IMR-90 (cell line): ENCODE results near the gene FAM83E. TPM values are rescaled to one million over a fixed set of nuclear protein-coding genes. Genes with fewer than 3 reads are reported as not detected.
A peak's percentile ranks its signal among the peaks of the same experiment; 100 is the strongest.

Experiments used
- ATAC-seq: fragments of 200-7000 bp; cut with Tn5 transposase; 2 replicates; pipeline ENCODE4 v1.9.1; 2020; ENCODE audit warnings: low read depth, mild to moderate bottlenecking, moderate library complexity
- Bru-seq: library from RNA; stranded (reverse); fragments of 400-500 nt; gene quantifications from one replicate; lab custom pipeline; 2021; lab: Mats Ljungman, UMichigan
- BruChase-seq, 2 experiments: library from RNA; stranded (reverse); fragments of 400-500 nt; gene quantifications; one replicate each; lab custom pipeline; 2021; lab: Mats Ljungman, UMichigan
- BruUV-seq: library from RNA; stranded (reverse); fragments of 400-500 nt; replicated peaks from 2 replicates; lab custom pipeline; 2021; lab: Mats Ljungman, UMichigan
- CTCF ChIA-PET: fragments of 300-600 bp; formaldehyde crosslinking; extraction: SDS; loops from one replicate; lab custom pipeline; 2021; ENCODE audit warnings: antibody characterized with exemption; lab: Yijun Ruan, JAX
- POLR2A ChIA-PET: fragments of 300-600 bp; sonication (Branson Sonifier 250); formaldehyde crosslinking; loops from one replicate; lab custom pipeline; 2022; ENCODE audit warnings: antibody characterized with exemption; ENCODE audit not compliant: unreplicated experiment; lab: Charles Lee
- DNase-seq: peaks from one replicate; pipeline ENCODE4 v3.0.0; 2013
- H2AFZ ChIP-seq: replicated peaks from 2 replicates; pipeline ENCODE3; 2013; ENCODE audit warnings: low read length, mild to moderate bottlenecking; ENCODE audit not compliant: poor library complexity
- H2AK5ac ChIP-seq: 2 replicates; pipeline ENCODE4 v1.6.1; 2013; ENCODE audit warnings: low read depth, low read length, inconsistent platforms
- H2AK9ac ChIP-seq: replicated peaks from 2 replicates; pipeline ENCODE3; 2013; ENCODE audit warnings: mild to moderate bottlenecking, low read depth, low read length, moderate library complexity; ENCODE audit not compliant: poor library complexity
- H2BK120ac ChIP-seq: 2 replicates; pipeline ENCODE4 v1.6.1; 2013; ENCODE audit warnings: low read depth, low read length, inconsistent platforms
- H2BK15ac ChIP-seq: 3 replicates; pipeline ENCODE4 v1.6.1; 2013; ENCODE audit warnings: low read depth, low read length, inconsistent platforms
- H2BK20ac ChIP-seq: 2 replicates; pipeline ENCODE4 v1.6.1; 2013; ENCODE audit warnings: low read depth, mild to moderate bottlenecking, inconsistent platforms, low read length, moderate library complexity
- H2BK5ac ChIP-seq: 2 replicates; pipeline ENCODE4 v1.6.1; 2013; ENCODE audit warnings: mild to moderate bottlenecking, low read depth, low read length, inconsistent platforms; ENCODE audit not compliant: poor library complexity, severe bottlenecking
- H3K14ac ChIP-seq: replicated peaks from 2 replicates; pipeline ENCODE4 v1.6.1; 2013; ENCODE audit warnings: low read depth, low read length, inconsistent platforms
- H3K18ac ChIP-seq: 2 replicates; pipeline ENCODE4 v1.6.1; 2013; ENCODE audit warnings: low read depth, low read length, control low read depth
- H3K23ac ChIP-seq: 2 replicates; pipeline ENCODE4 v1.6.1; 2013; ENCODE audit warnings: low read depth, low read length, inconsistent platforms
- H3K27ac ChIP-seq: 2 replicates; pipeline ENCODE4 v1.5.1; 2013; ENCODE audit warnings: mild to moderate bottlenecking, control low read depth, low read length; ENCODE audit not compliant: insufficient read depth
- H3K27me3 ChIP-seq: 2 replicates; pipeline ENCODE4 v1.6.1; 2013; ENCODE audit warnings: low read length; ENCODE audit not compliant: control insufficient read depth, insufficient read depth
- H3K36me3 ChIP-seq: 2 replicates; pipeline ENCODE4 v1.6.1; 2013; ENCODE audit warnings: low read length, mixed read lengths; ENCODE audit not compliant: control insufficient read depth, insufficient read depth
- H3K4ac ChIP-seq: 2 replicates; pipeline ENCODE4 v1.6.1; 2013; ENCODE audit warnings: low read depth, low read length, inconsistent platforms
- H3K4me1 ChIP-seq: 2 replicates; pipeline ENCODE4 v1.6.1; 2013; ENCODE audit warnings: low read length, mixed read lengths; ENCODE audit not compliant: control insufficient read depth, insufficient read depth
- H3K4me2 ChIP-seq: 2 replicates; pipeline ENCODE4 v1.6.1; 2013; ENCODE audit warnings: low read depth, mild to moderate bottlenecking, control low read depth, low read length, moderate library complexity
- H3K4me3 ChIP-seq: 2 replicates; pipeline ENCODE4 v1.5.1; 2013; ENCODE audit warnings: low read depth, mild to moderate bottlenecking, control low read depth, low read length, moderate library complexity; ENCODE audit not compliant: insufficient read depth
- H3K56ac ChIP-seq: 2 replicates; pipeline ENCODE4 v1.6.1; 2013; ENCODE audit warnings: low read length, inconsistent platforms; ENCODE audit not compliant: insufficient read depth; ENCODE audit errors: extremely low read depth
- H3K79me1 ChIP-seq, 2 experiments: 2 replicates each; pipeline ENCODE4 v1.6.1; 2013; ENCODE audit warnings: low read length in 2 of 2, inconsistent platforms in 1 of 2, low read depth in 1 of 2
- H3K9ac ChIP-seq: 2 replicates; pipeline ENCODE4 v1.6.1; 2013; ENCODE audit warnings: low read depth, low read length, control low read depth
- H3K9me1 ChIP-seq: 2 replicates; pipeline ENCODE4 v1.6.1; 2013; ENCODE audit warnings: low read length, inconsistent platforms; ENCODE audit not compliant: insufficient read depth
- H3K9me3 ChIP-seq: 2 replicates; pipeline ENCODE4 v1.6.1; 2013; ENCODE audit warnings: low read length; ENCODE audit not compliant: control insufficient read depth, insufficient read depth
- H4K20me1 ChIP-seq: 2 replicates; pipeline ENCODE4 v1.6.1; 2013; ENCODE audit warnings: low read length, inconsistent platforms; ENCODE audit not compliant: insufficient read depth
- H4K5ac ChIP-seq: 2 replicates; pipeline ENCODE4 v1.6.1; 2013; ENCODE audit warnings: mild to moderate bottlenecking, low read depth, low read length, control low read depth
- H4K8ac ChIP-seq, 2 experiments: 2 replicates each; pipeline ENCODE4 v1.6.1; 2013; ENCODE audit warnings: low read depth in 2 of 2, low read length in 2 of 2, control low read depth in 1 of 2, inconsistent platforms in 1 of 2
- H4K91ac ChIP-seq: 2 replicates; pipeline ENCODE4 v1.6.1; 2013; ENCODE audit warnings: low read depth, low read length, inconsistent platforms; ENCODE audit not compliant: insufficient read depth
- BHLHE40 ChIP-seq: fragments of 150-350 bp; IDR thresholded peaks from 2 replicates; pipeline ENCODE4 v1.6.1; 2016; ENCODE audit warnings: mild to moderate bottlenecking, low read depth, low read length
- CHD1 ChIP-seq: IDR thresholded peaks from 2 replicates; pipeline ENCODE4 v1.6.1; 2012; ENCODE audit warnings: low read depth, low read length, improper control_type of control experiment
- ELK1 ChIP-seq: fragments of 150-350 bp; IDR thresholded peaks from 2 replicates; pipeline ENCODE4 v1.6.1; 2016; ENCODE audit warnings: low read depth, mild to moderate bottlenecking, low read length, moderate library complexity, borderline replicate concordance
- MAFK ChIP-seq: IDR thresholded peaks from 2 replicates; pipeline ENCODE4 v1.6.1; 2012; ENCODE audit warnings: low read depth, low read length, improper control_type of control experiment
- RAD21 ChIP-seq: IDR thresholded peaks from 2 replicates; pipeline ENCODE4 v1.6.1; 2012; ENCODE audit warnings: low read length, improper control_type of control experiment
- RCOR1 ChIP-seq: IDR thresholded peaks from 2 replicates; pipeline ENCODE4 v1.6.1; 2012; ENCODE audit warnings: mild to moderate bottlenecking, low read length, improper control_type of control experiment; ENCODE audit not compliant: insufficient replicate concordance
- WGBS, 2 experiments: methylation state at CpG; one replicate each; pipeline versions ENCODE4 v1.1.5 to v1.1.7; 2013; ENCODE audit warnings: missing lambda C conversion rate in 2 of 2; ENCODE audit not compliant: insufficient read length in 1 of 2; ENCODE audit errors: extremely low coverage in 2 of 2; 5-methylcytosine and 5-hydroxymethylcytosine counted together
- dilution Hi-C: fragments of 300-500 bp; cut with HindIII; formaldehyde crosslinking; loops from one replicate; pipeline ENCODE4 v1.14.3; 2018; ENCODE audit warnings: low sequenced_read_pairs; ENCODE audit not compliant: unreplicated experiment
- in situ Hi-C: fragments of 300-500 bp; cut with MboI; formaldehyde crosslinking; loops from 3 replicates; pipeline ENCODE4 v1.14.3; 2019; ENCODE audit warnings: low sequenced_read_pairs, inconsistent platforms, mixed read lengths
- intact Hi-C: fragments of 100-400 bp; cut with micrococcal nuclease; formaldehyde crosslinking; loops from 2 replicates; pipeline ENCODE4 v1.10.0; 2022
- long read RNA-seq: library from polyadenylated mRNA; unstranded; transcript quantifications from one replicate; pipeline ENCODE4 v2.0.0, GENCODE V29; 2021; ENCODE audit not compliant: unreplicated experiment
- polyA plus RNA-seq, 3 experiments: library from polyadenylated mRNA; depleted of rRNA; stranded (reverse); fragments of >200 nt; gene quantifications; 2 replicates each; pipeline ENCODE4 v1.2.3, GENCODE V29; 2012; ENCODE audit warnings: low replicate concordance in 1 of 3
- total RNA-seq: library from RNA; depleted of rRNA; stranded (reverse); fragments of >200 nt; gene quantifications from 2 replicates; pipeline ENCODE4 v1.2.3, GENCODE V29; 2012; rRNA removed

FAM83E gene
- 0.36 and 0.56 TPM in 2 replicates for total RNA-seq
- polyA plus RNA-seq (2012; rRNA removed) = 0.05 and 0.17 TPM in 2 replicates
- polyA plus RNA-seq (2012; cell fraction: cytosol; rRNA removed) = not detected in 2 replicates
- polyA plus RNA-seq (2012; cell fraction: nucleus; rRNA removed; ENCODE audit: low replicate concordance) = 0.11 and 0.25 TPM in 2 replicates
- Bru-seq, nascent RNA = percentile 15 among the genes with signal in this experiment
- percentile 18 among the genes with signal in this experiment for BruChase-seq, experiment 1, labeled RNA remaining after a 6-hour chase
- BruChase-seq, experiment 2, labeled RNA remaining after a 2-hour chase = percentile 12 among the genes with signal in this experiment
- long read RNA-seq = 0 reads

DNA sequence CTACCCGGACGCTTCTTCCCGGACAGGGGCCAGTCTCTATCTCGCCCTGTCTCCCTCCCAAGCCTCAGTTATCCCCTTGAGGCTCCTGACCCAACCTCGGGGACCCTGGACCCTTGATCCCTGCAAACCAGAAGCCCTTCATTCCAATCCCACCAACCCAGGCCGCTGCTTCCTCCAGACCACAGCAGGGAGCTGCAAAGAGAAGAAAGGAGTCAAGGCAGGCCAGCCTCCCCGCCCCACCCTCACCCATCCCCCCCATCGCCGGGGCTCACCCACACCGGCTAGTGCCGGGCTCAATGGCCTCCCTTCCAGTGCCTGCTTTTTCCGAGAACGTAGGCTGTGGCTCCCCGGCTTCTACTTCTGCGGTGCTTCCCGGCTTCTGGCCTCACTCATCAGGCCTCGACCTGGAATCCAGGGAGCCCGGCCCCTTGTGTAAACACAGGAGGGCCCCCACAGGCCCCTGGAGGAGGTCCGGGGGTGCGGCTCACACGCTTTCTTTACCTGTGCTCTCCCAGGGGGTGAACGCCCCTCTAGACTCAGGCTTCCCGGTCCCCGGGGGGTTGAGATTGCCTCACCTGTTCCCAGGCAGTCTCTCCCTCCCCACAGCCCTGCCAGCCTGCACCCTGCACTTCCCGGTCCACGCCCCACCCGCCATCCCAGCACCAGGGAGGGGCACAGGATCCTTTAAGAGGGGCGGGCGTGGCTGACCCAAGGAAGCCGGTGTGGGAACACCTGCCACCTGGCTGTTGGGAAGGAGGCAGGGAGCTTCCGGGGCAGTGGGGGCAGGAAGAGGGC lies at the start of gene FAM83E:
FAM83E (minus strand) TSS at position 641 of the 795 bp plus-strand sequence. CDS start 1,704 bp downstream, outside the sequence.
- H3K27me3 ChIP-seq = no peaks in the 10 kb centered on the region
- H4K91ac ChIP-seq = no peak within 1 kb of the TSS
- no peaks in the 10 kb centered on the region for H3K9me1 ChIP-seq
- peaks cover 28% of the 10 kb centered on the region for H3K36me3 ChIP-seq
- H4K5ac ChIP-seq = no peak within 1 kb of the TSS
- no peak within 1 kb of the TSS for H3K9ac ChIP-seq
- CTCF ChIA-PET = no interaction called here
- H2AK9ac ChIP-seq = peak within 1 kb of the TSS; percentile 10
- no peak within 1 kb of the TSS for H3K27ac ChIP-seq
- no peaks in the 10 kb centered on the region for H3K9me3 ChIP-seq
- no peak within 1 kb of the TSS for H3K23ac ChIP-seq
- no peak within 1 kb of the TSS for H2BK5ac ChIP-seq
- dilution Hi-C loops (no loop called here), intact Hi-C loops (no loop called here), in situ Hi-C loops (no loop called here)
- peaks cover 8 to 39% of the 10 kb centered on the region in 2 experiments; a peak in 3 of 4 replicates for H3K79me1 ChIP-seq
- H2BK120ac ChIP-seq = no peak within 1 kb of the TSS
- 52% methylated on average over 8 of the region's 31 CpGs; no CpG with 5 or more reads in 1 of the 2 experiments for WGBS, 2 experiments
- peaks cover 53% of the 10 kb centered on the region for H4K20me1 ChIP-seq
- H3K4ac ChIP-seq = no peak within 1 kb of the TSS
- no peak within 1 kb of the TSS for H3K4me2 ChIP-seq
- H3K14ac ChIP-seq = no peak within 1 kb of the TSS
- H3K56ac ChIP-seq = no peak within 1 kb of the TSS
- H2AFZ ChIP-seq = no peak within 1 kb of the TSS
- no peak for DNase-seq
- no peak within 1 kb of the TSS for H3K4me3 ChIP-seq
- H2BK20ac ChIP-seq = no peak within 1 kb of the TSS
- H3K18ac ChIP-seq = no peak within 1 kb of the TSS
- H2AK5ac ChIP-seq = no peak within 1 kb of the TSS
- TF ChIP-seq RAD21 (no peak), ELK1 (no peak), CHD1 (no peak), RCOR1 (no peak), MAFK (no peak), BHLHE40 (no peak)
- peaks cover 8% of the 10 kb centered on the region for H3K4me1 ChIP-seq
- no peak for ATAC-seq
- no TSS peak for BruUV-seq
- no peak within 1 kb of the TSS; a peak in 1 of 4 replicates for H4K8ac ChIP-seq
- POLR2A ChIA-PET = no interaction called here
- no peak within 1 kb of the TSS for H2BK15ac ChIP-seq
